Activated T-cell treated with anti-CD3 and anti-CD28 coated beads for 48 hours (primary cell): Measurements from ENCODE around the gene GABRP.
"Not testable (repeated sequence)": the region's sequence is repeated elsewhere in the genome, so short reads cannot be mapped to it uniquely, and the experiment has no call there.

ENCODE experiments used
- DNase-seq: peaks from one replicate; pipeline ENCODE4 v3.0.0-alpha.2; 2020; ENCODE audit warnings: low read depth

GABRP gene

GRCh38 chr5:170783498-170784247 lies at the start of gene GABRP:
GABRP (plus strand) TSS chr5:170783725; CDS start chr5:170788616, 4,891 bp downstream.
- DNase-seq, result no peak

- no peak for DNase-seq
Observed at GRCh38 chr5:170736966-170737365, 46.6 kb upstream of the GABRP start.

GRCh38 chr5:170737591-170737990 lies 45.9 kb upstream of the GABRP start:
- no peak for DNase-seq

GRCh38 chr5:170738840-170739239 lies 44.7 kb upstream of the GABRP start:
- DNase-seq, result no peak

- no peak for DNase-seq
Observed at GRCh38 chr5:170739446-170739845, 44.1 kb upstream of the GABRP start.

GRCh38 chr5:170740551-170741205 lies 42.8 kb upstream of the GABRP start:
- DNase-seq, result no peak

GRCh38 chr5:170741801-170742200 lies 41.7 kb upstream of the GABRP start:
- DNase-seq, result no peak

- DNase-seq, result no peak
Observed at GRCh38 chr5:170743876-170744212, 39.7 kb upstream of the GABRP start.

- DNase-seq, result no peak
Observed at GRCh38 chr5:170745481-170746071, 37.9 kb upstream of the GABRP start.

GRCh38 chr5:170746075-170746960 lies 37.2 kb upstream of the GABRP start:
- no peak for DNase-seq

- DNase-seq, result no peak
Observed at GRCh38 chr5:170746961-170747340, 36.6 kb upstream of the GABRP start.

GRCh38 chr5:170747357-170747756 lies 36.2 kb upstream of the GABRP start:
- DNase-seq, result no peak

GRCh38 chr5:170747851-170748250 lies 35.7 kb upstream of the GABRP start:
- DNase-seq, result no peak

GRCh38 chr5:170748951-170749471 lies 34.5 kb upstream of the GABRP start:
- DNase-seq, result no peak

GRCh38 chr5:170749911-170750431 lies 33.6 kb upstream of the GABRP start:
- DNase-seq, result no peak

- no peak for DNase-seq
Observed at GRCh38 chr5:170750791-170751190, 32.7 kb upstream of the GABRP start.

GRCh38 chr5:170751631-170752030 lies 31.9 kb upstream of the GABRP start:
- no peak for DNase-seq

GRCh38 chr5:170752257-170753215 lies 31.0 kb upstream of the GABRP start:
- no peak for DNase-seq

- no peak for DNase-seq
Observed at GRCh38 chr5:170753311-170753710, 30.2 kb upstream of the GABRP start.

GRCh38 chr5:170754508-170754907 lies 29.0 kb upstream of the GABRP start:
- not testable (repeated sequence) for DNase-seq
